Measurements from ENCODE around the gene CPA2.
"Not testable (repeated sequence)": the region's sequence is repeated elsewhere in the genome, so short reads cannot be mapped to it uniquely, and the experiment has no call there.

The CPA2 gene

DNA sequence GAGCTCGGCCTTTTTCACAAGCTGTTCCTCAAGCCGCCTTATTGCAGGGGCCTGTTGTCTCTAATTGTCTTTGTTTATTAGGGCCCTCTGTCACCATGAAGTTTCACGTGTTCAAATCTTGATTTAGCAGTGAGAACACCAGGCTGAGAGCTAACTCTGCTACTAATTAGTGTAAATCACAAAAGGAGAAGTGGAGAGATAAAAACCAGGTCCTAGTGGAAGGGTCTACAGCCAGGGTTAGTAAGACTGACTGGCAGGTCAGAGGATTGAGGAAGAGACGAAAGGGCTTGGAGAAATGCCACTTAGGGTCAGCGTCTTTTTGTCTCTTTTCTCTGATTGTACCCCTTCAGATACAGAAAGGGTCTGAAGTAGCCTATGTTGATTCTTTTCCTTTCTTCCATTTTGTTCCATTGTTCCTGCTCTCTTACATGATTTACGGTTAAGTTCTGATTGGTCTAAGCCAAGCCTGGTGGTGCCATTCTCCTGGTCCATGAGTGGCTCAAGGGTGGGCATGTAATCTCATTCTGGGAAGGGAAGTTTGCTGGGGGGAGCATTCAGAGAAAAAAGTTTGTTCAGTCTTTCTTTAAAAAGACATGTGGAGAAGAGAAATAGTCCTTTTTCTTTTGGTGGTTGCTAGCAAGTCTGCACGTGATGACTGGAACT is 37.7 kb upstream of the CPA2 start:
- Histone ChIP-seq H3K4me1 (ENCODE audit: control insufficient read depth in 2 of 2, insufficient read depth in 2 of 2, low read length in 2 of 2) (no peaks in the 10 kb centered on the region), H3K27me3 (ENCODE audit: control insufficient read depth in 2 of 2, insufficient read depth in 2 of 2, low read length in 2 of 2) (no peaks in the 10 kb centered on the region), H3K9ac (ENCODE audit: low read depth in 1 of 2, low read length in 2 of 2) (no peak overlapping the region), H3K27ac (ENCODE audit: low read depth in 2 of 2, low read length in 2 of 2) (no peak overlapping the region), H3K36me3 (ENCODE audit: control insufficient read depth in 2 of 2, insufficient read depth in 2 of 2, low read length in 2 of 2) (no peaks in the 10 kb centered on the region), H3K4me3 (ENCODE audit: low read length in 2 of 2) (no peak overlapping the region), H3K9me3 (ENCODE audit: control insufficient read depth in 2 of 2, low read length in 2 of 2) (peaks cover 0 to 2% of the 10 kb centered on the region in 2 donors)

- not testable (repeated sequence) for H3K9ac ChIP-seq (ENCODE audit: low read depth in 1 of 2, low read length in 2 of 2); H3K27me3 ChIP-seq (ENCODE audit: control insufficient read depth in 2 of 2, insufficient read depth in 2 of 2, low read length in 2 of 2); H3K27ac ChIP-seq (ENCODE audit: low read depth in 2 of 2, low read length in 2 of 2); H3K4me1 ChIP-seq (ENCODE audit: control insufficient read depth in 2 of 2, insufficient read depth in 2 of 2, low read length in 2 of 2); H3K4me3 ChIP-seq (ENCODE audit: low read length in 2 of 2); H3K36me3 ChIP-seq (ENCODE audit: control insufficient read depth in 2 of 2, insufficient read depth in 2 of 2, low read length in 2 of 2); H3K9me3 ChIP-seq (ENCODE audit: control insufficient read depth in 2 of 2, low read length in 2 of 2)
Measured at GRCh38 chr7:130229981-130230380, 36.7 kb upstream of the CPA2 start.

GRCh38 chr7:130231792-130232191 is 34.9 kb upstream of the CPA2 start:
- no peak overlapping the region for H3K27ac ChIP-seq (ENCODE audit: low read depth in 2 of 2, low read length in 2 of 2)

GRCh38 chr7:130232209-130232608 is 34.5 kb upstream of the CPA2 start:
- Histone ChIP-seq H3K4me1 (ENCODE audit: control insufficient read depth in 2 of 2, insufficient read depth in 2 of 2, low read length in 2 of 2) (no peaks in the 10 kb centered on the region), H3K27me3 (ENCODE audit: control insufficient read depth in 2 of 2, insufficient read depth in 2 of 2, low read length in 2 of 2) (no peaks in the 10 kb centered on the region), H3K9me3 (ENCODE audit: control insufficient read depth in 2 of 2, low read length in 2 of 2) (no peaks in the 10 kb centered on the region), H3K4me3 (ENCODE audit: low read length in 2 of 2) (no peak overlapping the region), H3K36me3 (ENCODE audit: control insufficient read depth in 2 of 2, insufficient read depth in 2 of 2, low read length in 2 of 2) (no peaks in the 10 kb centered on the region), H3K9ac (ENCODE audit: low read depth in 1 of 2, low read length in 2 of 2) (no peak overlapping the region), H3K27ac (ENCODE audit: low read depth in 2 of 2, low read length in 2 of 2) (no peak overlapping the region)

More at GRCh38 chr7:130231792-130232191, 34.9 kb upstream of the CPA2 start:
- no peak overlapping the region for H3K9ac ChIP-seq (ENCODE audit: low read depth in 1 of 2, low read length in 2 of 2)
- no peak overlapping the region for H3K4me3 ChIP-seq (ENCODE audit: low read length in 2 of 2)
- no peaks in the 10 kb centered on the region for H3K4me1 ChIP-seq (ENCODE audit: control insufficient read depth in 2 of 2, insufficient read depth in 2 of 2, low read length in 2 of 2)
- no peaks in the 10 kb centered on the region for H3K36me3 ChIP-seq (ENCODE audit: control insufficient read depth in 2 of 2, insufficient read depth in 2 of 2, low read length in 2 of 2)
- H3K27me3 ChIP-seq (ENCODE audit: control insufficient read depth in 2 of 2, insufficient read depth in 2 of 2, low read length in 2 of 2), result no peaks in the 10 kb centered on the region
- H3K9me3 ChIP-seq (ENCODE audit: control insufficient read depth in 2 of 2, low read length in 2 of 2), result no peaks in the 10 kb centered on the region

DNA sequence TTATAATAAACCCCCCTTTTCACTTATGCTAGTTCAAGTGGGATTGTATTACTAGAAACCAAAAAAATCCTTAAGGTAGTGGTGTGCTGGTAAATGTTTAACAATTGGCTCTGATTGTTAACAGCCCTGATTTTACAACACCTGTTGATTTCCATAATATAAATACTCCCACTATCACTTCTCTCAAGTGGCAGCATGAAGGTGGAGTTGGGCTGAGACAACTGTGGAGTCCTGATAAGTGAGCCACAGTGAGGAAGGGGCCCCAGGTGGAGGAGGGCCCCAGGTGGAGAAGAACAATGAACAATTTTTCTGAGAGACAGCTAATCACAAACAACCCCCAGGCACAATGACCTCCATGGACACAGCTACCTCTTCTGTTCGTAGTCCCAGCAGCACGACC is 32.6 kb upstream of the CPA2 start:
- no peak overlapping the region for H3K27ac ChIP-seq (ENCODE audit: low read depth in 2 of 2, low read length in 2 of 2)
- H3K9ac ChIP-seq (ENCODE audit: low read depth in 1 of 2, low read length in 2 of 2), result no peak overlapping the region
- no peaks in the 10 kb centered on the region for H3K36me3 ChIP-seq (ENCODE audit: control insufficient read depth in 2 of 2, insufficient read depth in 2 of 2, low read length in 2 of 2)
- H3K9me3 ChIP-seq (ENCODE audit: control insufficient read depth in 2 of 2, low read length in 2 of 2), result no peaks in the 10 kb centered on the region
- H3K27me3 ChIP-seq (ENCODE audit: control insufficient read depth in 2 of 2, insufficient read depth in 2 of 2, low read length in 2 of 2), result no peaks in the 10 kb centered on the region
- no peak overlapping the region for H3K4me3 ChIP-seq (ENCODE audit: low read length in 2 of 2)
- no peaks in the 10 kb centered on the region for H3K4me1 ChIP-seq (ENCODE audit: control insufficient read depth in 2 of 2, insufficient read depth in 2 of 2, low read length in 2 of 2)

DNA sequence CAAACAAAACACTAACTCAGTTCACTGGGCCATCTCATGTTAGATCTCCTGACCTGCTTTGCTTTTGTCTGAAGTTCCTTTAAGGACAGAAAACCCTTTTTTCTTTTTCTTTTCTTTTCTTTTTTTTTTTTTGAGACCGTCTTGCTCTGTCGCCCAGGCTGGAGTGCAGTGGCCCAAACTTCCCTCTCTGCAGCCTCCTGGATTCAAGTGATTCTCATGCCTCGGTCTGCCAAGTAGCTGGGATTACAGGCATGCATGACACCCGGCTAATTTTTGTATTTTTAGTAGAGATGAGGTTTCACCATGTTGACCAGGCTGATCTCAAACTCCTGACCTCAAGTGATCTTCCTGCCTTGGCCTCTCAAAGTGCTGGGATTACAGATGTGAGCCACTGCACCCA is 30.3 kb upstream of the CPA2 start:
- H3K9me3 ChIP-seq (ENCODE audit: control insufficient read depth in 2 of 2, low read length in 2 of 2); H3K9ac ChIP-seq (ENCODE audit: low read depth in 1 of 2, low read length in 2 of 2); H3K27me3 ChIP-seq (ENCODE audit: control insufficient read depth in 2 of 2, insufficient read depth in 2 of 2, low read length in 2 of 2); H3K4me1 ChIP-seq (ENCODE audit: control insufficient read depth in 2 of 2, insufficient read depth in 2 of 2, low read length in 2 of 2); H3K27ac ChIP-seq (ENCODE audit: low read depth in 2 of 2, low read length in 2 of 2); H3K36me3 ChIP-seq (ENCODE audit: control insufficient read depth in 2 of 2, insufficient read depth in 2 of 2, low read length in 2 of 2); H3K4me3 ChIP-seq (ENCODE audit: low read length in 2 of 2): not testable (repeated sequence)

GRCh38 chr7:130240240-130240639 is 26.4 kb upstream of the CPA2 start:
- Histone ChIP-seq H3K36me3 (ENCODE audit: control insufficient read depth in 2 of 2, insufficient read depth in 2 of 2, low read length in 2 of 2) (no peaks in the 10 kb centered on the region), H3K4me1 (ENCODE audit: control insufficient read depth in 2 of 2, insufficient read depth in 2 of 2, low read length in 2 of 2) (no peaks in the 10 kb centered on the region), H3K9me3 (ENCODE audit: control insufficient read depth in 2 of 2, low read length in 2 of 2) (no peaks in the 10 kb centered on the region), H3K4me3 (ENCODE audit: low read length in 2 of 2) (no peak overlapping the region), H3K9ac (ENCODE audit: low read depth in 1 of 2, low read length in 2 of 2) (no peak overlapping the region), H3K27me3 (ENCODE audit: control insufficient read depth in 2 of 2, insufficient read depth in 2 of 2, low read length in 2 of 2) (no peaks in the 10 kb centered on the region), H3K27ac (ENCODE audit: low read depth in 2 of 2, low read length in 2 of 2) (no peak overlapping the region)

- no peaks in the 10 kb centered on the region for H3K9me3 ChIP-seq (ENCODE audit: control insufficient read depth in 2 of 2, low read length in 2 of 2)
- H3K36me3 ChIP-seq (ENCODE audit: control insufficient read depth in 2 of 2, insufficient read depth in 2 of 2, low read length in 2 of 2), result no peaks in the 10 kb centered on the region
- no peak overlapping the region for H3K27ac ChIP-seq (ENCODE audit: low read depth in 2 of 2, low read length in 2 of 2)
- H3K9ac ChIP-seq (ENCODE audit: low read depth in 1 of 2, low read length in 2 of 2), result no peak overlapping the region
- no peaks in the 10 kb centered on the region for H3K4me1 ChIP-seq (ENCODE audit: control insufficient read depth in 2 of 2, insufficient read depth in 2 of 2, low read length in 2 of 2)
- no peak overlapping the region for H3K4me3 ChIP-seq (ENCODE audit: low read length in 2 of 2)
- no peaks in the 10 kb centered on the region for H3K27me3 ChIP-seq (ENCODE audit: control insufficient read depth in 2 of 2, insufficient read depth in 2 of 2, low read length in 2 of 2)
Measured at GRCh38 chr7:130242198-130243014, 24.3 kb upstream of the CPA2 start.

- not testable (repeated sequence) for H3K4me3 ChIP-seq (ENCODE audit: low read length in 2 of 2); H3K27me3 ChIP-seq (ENCODE audit: control insufficient read depth in 2 of 2, insufficient read depth in 2 of 2, low read length in 2 of 2); H3K36me3 ChIP-seq (ENCODE audit: control insufficient read depth in 2 of 2, insufficient read depth in 2 of 2, low read length in 2 of 2); H3K4me1 ChIP-seq (ENCODE audit: control insufficient read depth in 2 of 2, insufficient read depth in 2 of 2, low read length in 2 of 2); H3K9me3 ChIP-seq (ENCODE audit: control insufficient read depth in 2 of 2, low read length in 2 of 2); H3K27ac ChIP-seq (ENCODE audit: low read depth in 2 of 2, low read length in 2 of 2); H3K9ac ChIP-seq (ENCODE audit: low read depth in 1 of 2, low read length in 2 of 2)
Measured at GRCh38 chr7:130243486-130243885, 23.2 kb upstream of the CPA2 start.

- H3K9ac ChIP-seq (ENCODE audit: low read depth in 1 of 2, low read length in 2 of 2); H3K27me3 ChIP-seq (ENCODE audit: control insufficient read depth in 2 of 2, insufficient read depth in 2 of 2, low read length in 2 of 2); H3K4me1 ChIP-seq (ENCODE audit: control insufficient read depth in 2 of 2, insufficient read depth in 2 of 2, low read length in 2 of 2); H3K36me3 ChIP-seq (ENCODE audit: control insufficient read depth in 2 of 2, insufficient read depth in 2 of 2, low read length in 2 of 2); H3K4me3 ChIP-seq (ENCODE audit: low read length in 2 of 2); H3K9me3 ChIP-seq (ENCODE audit: control insufficient read depth in 2 of 2, low read length in 2 of 2); H3K27ac ChIP-seq (ENCODE audit: low read depth in 2 of 2, low read length in 2 of 2): not testable (repeated sequence)
Measured at GRCh38 chr7:130246491-130246890, 20.2 kb upstream of the CPA2 start.

All from mucosa of rectum (tissue), 2 donors.